Dermis microvascular lymphatic vessel endothelial cell (primary cell): ENCODE data around the gene DNAJC12. TPM values are rescaled to one million over a fixed set of nuclear protein-coding genes. Genes with fewer than 3 reads are reported as not detected.
"Not testable (repeated sequence)": the region's sequence is repeated elsewhere in the genome, so short reads cannot be mapped to it uniquely, and the experiment has no call there.

ENCODE experiments used
- DNase-seq, 2 donors: peaks; one replicate each; pipeline versions ENCODE4 v3.0.0 to v3.0.0-alpha.2; 2010; ENCODE audit warnings: low read depth in 2 of 2
- total RNA-seq: library from RNA; depleted of rRNA; stranded (reverse); fragments of >200 nt; gene quantifications from 2 replicates; pipeline ENCODE4 v1.2.1, GENCODE V29; 2014

The DNAJC12 gene
- 3.7 and 3.9 TPM in 2 replicates for total RNA-seq

- peak in 1 of 2 donors; percentile 63 for DNase-seq
These were observed at the start of gene DNAJC12 for GRCh38 chr10:67837541-67838314. Gene DNAJC12, minus strand, starts transcription at chr10:67838188. Its CDS starts 177 bp downstream, at chr10:67838011.

- peak in 1 of 2 donors; percentile 86 for DNase-seq
These were observed 47.1 kb upstream of the DNAJC12 start for GRCh38 chr10:67884842-67885670.

- peak; percentile 82 to 96 for DNase-seq
These were observed 46.4 kb upstream of the DNAJC12 start, which contains the start of gene SIRT1 for GRCh38 chr10:67884313-67884841. Gene SIRT1, plus strand, starts transcription at chr10:67884656. Its CDS starts 66 bp downstream, at chr10:67884722.

- DNase-seq = peak in 1 of 2 donors; percentile 6
These were observed 45.8 kb upstream of the DNAJC12 start for GRCh38 chr10:67883710-67884312.

- DNase-seq = no peak
These were observed 40.1 kb upstream of the DNAJC12 start for GRCh38 chr10:67878133-67878532.

- DNase-seq = not testable (repeated sequence)
These were observed 39.4 kb upstream of the DNAJC12 start for GRCh38 chr10:67877421-67877820.

DNA sequence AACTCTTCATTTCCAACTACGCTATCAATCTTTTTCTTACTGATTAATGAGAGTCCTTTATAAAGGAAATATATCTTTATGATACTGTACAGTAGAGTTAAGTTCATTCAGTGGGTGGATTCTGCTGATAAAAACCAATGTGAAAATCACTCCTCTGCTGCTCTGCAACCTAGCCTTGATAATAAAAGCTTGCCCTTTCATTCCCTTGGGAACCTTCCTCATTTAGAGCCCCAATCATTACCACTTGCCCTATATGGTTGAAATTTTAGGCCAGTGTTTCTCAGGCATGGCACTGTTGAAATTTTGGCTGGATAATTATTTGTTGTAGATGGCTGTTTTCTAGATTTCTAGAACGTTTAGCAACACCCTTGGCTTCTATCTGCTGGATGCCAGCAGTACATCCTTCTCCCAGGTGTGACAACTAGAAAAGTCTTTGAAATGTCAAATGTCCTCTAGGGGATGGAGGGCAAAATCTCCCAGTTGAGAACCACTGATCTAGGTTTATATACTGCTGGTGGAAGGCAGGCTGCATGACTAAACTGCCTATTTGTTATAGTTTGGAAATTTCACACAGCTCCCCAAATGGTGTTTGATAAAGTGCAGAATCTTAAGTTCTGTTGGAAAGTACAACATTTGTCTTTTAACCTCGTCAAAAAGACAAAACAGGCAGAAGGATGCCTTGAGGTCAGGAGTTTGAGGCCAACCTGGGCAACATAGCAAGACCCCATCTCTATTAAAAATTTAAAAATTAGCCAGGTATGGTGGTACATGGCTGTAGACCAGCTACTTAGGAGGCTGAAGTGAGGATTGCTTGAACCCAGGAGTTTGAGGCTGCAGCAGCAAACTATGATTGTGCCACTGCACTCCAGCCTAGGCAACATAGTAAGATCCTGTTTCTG, 37.6 kb upstream of the DNAJC12 start:
- DNase-seq = no peak

DNA sequence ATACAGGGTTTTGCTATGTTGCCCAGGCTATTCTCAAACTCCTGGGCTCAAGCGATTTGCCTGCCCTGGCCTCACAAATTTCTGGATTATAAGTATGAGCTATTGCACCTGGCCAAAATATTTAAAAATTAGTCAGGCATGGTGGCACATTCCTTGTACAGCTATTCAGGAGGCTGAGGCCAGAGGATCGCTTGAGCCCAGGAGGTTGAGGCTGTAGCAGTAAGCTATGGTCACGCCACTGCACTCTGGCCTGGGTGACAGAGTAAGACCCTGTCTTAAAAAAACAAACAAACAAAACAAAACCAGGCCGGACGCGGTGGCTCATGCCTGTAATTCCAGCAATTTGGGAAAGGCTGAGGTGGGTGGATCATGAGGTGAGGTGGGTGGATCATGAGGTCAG, 32.0 kb upstream of the DNAJC12 start:
- DNase-seq = no peak

DNA sequence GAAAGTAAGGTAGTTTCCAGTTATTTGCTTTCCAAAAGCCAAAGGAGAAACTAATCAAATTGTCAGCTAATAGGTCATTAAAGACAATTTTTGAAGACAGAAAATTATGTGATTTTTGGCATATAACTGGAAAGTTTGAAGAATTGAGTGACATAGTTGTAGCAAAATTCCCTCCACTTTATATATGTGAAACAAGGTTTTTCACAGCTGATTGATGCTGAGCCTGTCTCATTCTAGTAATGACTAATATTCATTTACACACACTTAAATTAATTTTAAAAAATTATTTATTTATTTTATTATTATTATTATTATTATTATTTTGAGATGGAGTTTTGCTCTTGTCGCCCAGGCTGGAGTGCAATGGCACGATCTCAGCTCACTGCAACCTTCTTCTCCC, 30.1 kb upstream of the DNAJC12 start:
- no peak for DNase-seq

- no peak for DNase-seq
These were observed 26.8 kb upstream of the DNAJC12 start for GRCh38 chr10:67864607-67865371.

DNA sequence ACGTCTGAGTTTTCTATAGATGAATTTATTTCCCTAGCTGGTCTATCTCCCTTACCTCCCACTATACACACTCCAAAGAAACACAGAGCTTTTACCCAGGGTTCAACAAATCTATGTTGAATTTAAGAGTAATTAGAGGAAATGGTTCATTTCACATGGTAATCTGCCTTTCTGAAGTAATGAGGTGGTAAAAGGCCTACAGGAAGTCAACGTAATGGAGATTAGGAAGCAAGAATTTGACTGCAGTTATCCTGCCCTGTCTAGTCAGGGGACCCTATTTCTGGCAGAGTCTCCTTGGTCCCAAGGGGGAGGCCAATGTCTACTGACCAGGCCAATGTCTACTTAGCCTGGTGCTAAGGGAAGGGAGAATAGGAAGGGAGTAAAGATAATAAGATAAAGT, 25.1 kb upstream of the DNAJC12 start:
- no peak for DNase-seq

DNA sequence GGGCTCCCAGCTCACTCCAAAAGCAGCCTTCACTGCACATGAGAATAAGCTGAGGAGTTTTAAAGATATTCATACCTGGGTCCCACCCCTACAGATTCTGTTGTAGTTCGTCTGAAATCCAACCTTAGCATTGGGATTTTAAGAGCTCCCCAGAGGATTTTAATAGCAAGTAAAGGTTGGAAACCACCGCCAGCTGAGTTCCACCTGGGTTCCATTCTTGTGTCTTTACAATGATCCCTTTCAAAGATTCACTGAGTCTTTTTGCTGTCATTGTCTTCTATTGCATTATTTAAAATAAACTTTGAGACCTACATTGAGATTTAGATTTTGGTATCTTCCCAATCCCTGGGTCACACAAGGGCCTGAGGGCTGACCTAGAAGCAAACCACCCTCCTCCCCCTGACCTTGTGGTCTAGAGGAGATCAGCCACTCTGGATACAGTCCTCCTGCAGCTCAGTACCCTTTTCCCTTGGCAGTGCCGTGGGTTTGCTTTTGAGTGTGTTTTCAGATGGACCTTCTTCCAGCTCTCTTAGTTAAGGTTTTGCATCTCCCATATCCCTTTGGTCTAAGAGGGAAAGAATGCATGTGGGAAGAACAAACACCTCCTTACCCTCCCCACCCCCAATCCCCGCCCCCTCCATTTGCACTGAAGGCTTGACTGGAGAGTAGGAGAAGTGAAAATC, 23.9 kb upstream of the DNAJC12 start:
- no peak for DNase-seq

DNA sequence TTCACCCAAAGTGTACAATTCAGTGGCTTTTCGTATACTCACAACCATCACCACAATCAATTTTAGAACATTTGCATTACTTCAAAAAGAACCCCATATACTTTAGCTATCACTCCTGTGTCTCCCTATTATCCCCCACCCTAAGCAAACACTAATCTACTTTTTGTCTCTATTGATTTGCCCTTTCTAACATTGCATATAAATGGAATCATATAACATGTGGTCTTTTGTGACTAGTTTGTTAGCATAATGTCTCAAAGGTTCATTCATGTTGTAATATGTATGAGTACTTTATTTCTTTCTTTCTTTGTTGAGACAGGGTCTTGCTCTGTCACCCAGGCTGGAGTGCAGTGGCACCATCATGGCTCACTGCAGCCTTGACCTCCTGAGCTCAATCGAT, 21.0 kb upstream of the DNAJC12 start:
- DNase-seq = no peak

DNA sequence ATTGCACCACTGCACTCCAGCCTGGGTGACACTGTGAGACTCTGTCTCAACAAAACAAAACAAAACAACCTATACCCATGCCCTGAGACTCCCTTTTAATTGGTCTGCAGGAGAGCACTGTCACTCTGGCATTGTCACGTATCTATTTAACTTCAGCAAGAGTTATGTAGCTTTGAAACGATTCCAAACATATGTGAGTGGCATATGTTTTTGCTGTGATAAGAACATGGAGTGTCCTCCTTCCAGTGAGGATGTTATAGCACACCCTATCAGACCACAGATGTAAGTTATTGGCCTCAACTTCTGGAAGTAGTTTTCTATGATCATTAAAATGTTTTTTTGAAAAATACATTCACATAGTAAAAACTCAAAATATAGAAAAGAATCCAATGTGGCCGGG, 15.5 kb upstream of the DNAJC12 start:
- no peak for DNase-seq

DNA sequence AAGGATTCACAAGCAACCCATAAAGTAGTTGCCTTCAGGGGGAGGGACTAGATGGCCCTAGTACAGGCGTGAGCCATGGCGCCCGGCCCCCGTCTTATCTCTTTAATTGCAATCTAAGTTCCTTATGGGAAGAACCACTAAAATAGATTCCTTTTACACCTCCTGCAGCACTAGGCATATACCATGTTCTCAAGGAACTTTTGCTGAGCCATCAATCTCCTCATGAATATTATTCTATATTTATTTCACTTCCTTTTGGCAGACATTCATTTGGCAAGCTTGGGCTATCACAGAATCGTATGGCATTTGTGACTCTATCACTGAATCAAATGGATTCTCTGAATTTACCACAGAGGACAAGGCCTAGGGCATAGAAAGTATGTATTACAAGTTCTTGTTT, 14.8 kb upstream of the DNAJC12 start:
- DNase-seq = no peak

DNA sequence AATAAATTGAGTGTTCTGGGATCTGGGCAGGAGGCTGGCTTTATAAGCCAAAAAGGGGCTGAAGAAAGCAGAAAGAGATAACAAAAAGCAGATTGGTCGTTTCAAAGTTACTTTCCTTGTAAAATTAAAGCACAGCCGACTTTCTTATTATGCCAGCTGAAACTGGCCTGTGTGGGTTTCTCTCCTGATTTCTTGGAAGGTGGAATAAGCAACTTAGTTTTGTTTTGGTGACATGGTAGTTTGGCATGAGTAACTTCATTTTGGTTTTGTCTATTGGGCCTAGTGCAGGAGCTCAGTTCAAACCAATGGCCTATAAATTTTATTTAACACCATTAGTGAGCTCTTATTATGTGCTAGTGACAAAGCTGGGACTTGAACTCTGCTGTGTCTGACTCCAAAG, 13.2 kb upstream of the DNAJC12 start:
- DNase-seq = no peak

- peak; percentile 88 to 92 for DNase-seq
These were observed 11.5 kb upstream of the DNAJC12 start for GRCh38 chr10:67849331-67850011.

GRCh38 chr10:67843284-67843683, 5.3 kb upstream of the DNAJC12 start:
- DNase-seq = no peak

DNA sequence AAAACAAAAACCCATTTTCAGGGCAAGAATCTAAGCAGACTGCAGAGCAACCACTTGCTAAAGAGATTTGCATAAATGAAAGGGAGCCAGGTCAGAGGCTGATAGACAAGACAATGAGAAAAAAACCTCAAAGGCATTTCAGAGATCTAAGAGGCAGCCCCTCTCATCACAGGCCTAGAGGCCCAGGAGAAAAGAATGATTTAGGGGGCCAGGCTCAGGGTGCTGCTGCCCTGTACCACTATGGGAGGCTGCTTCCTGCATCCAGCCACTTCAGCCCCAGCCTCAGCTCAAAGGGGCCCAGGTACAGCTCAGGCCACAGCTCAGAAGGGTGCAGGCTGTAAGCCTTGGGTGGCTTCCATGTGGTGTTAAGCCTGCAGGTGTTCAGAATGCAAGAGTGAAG, 3.7 kb upstream of the DNAJC12 start:
- no peak for DNase-seq
